Dedifferentiated amniotic fluid mesenchymal stem cell (primary cell): ENCODE results near the gene RHBG.

Experiments
- DNase-seq: peaks from one replicate; pipeline ENCODE4 v3.0.0-alpha.2; 2016; ENCODE audit errors: extremely low spot score

The RHBG gene

GRCh38 chr1:156424806-156425432 lies 55.9 kb downstream of the RHBG start:
- no peak for DNase-seq

GRCh38 chr1:156425943-156426342 lies 56.9 kb downstream of the RHBG start:
- no peak for DNase-seq

GRCh38 chr1:156427957-156428356 lies 58.9 kb downstream of the RHBG start:
- no peak for DNase-seq

GRCh38 chr1:156428746-156429288 lies 59.8 kb downstream of the RHBG start:
- DNase-seq = no peak

GRCh38 chr1:156429313-156430060 lies 60.5 kb downstream of the RHBG start:
- DNase-seq = no peak

- no peak for DNase-seq
Measured at GRCh38 chr1:156430303-156430702, 61.3 kb downstream of the RHBG start.

- DNase-seq = no peak
Measured at GRCh38 chr1:156430866-156431265, 61.9 kb downstream of the RHBG start.

GRCh38 chr1:156431366-156431765 lies 62.4 kb downstream of the RHBG start:
- DNase-seq = no peak

GRCh38 chr1:156431769-156432668 lies 63.0 kb downstream of the RHBG start:
- DNase-seq = no peak

GRCh38 chr1:156432669-156433018 lies 63.6 kb downstream of the RHBG start:
- DNase-seq = no peak

- DNase-seq = no peak
Measured at GRCh38 chr1:156433032-156433431, 64.0 kb downstream of the RHBG start.

GRCh38 chr1:156433602-156434001 lies 64.6 kb downstream of the RHBG start:
- DNase-seq = no peak
